Suprapubic skin (tissue), 4 donors: ENCODE results near the gene ZBTB46.

Experiments used
- CTCF ChIP-seq, 2 donors: fragments of 200-600 bp in 1 of 2; fragments of 450-650 bp in 1 of 2; sonication (generic) in 1 of 2; IDR thresholded peaks; one replicate each; pipeline ENCODE4 v1.5.1; 2016 to 2019; ENCODE audit warnings: antibody characterized with exemption in 2 of 2, mild to moderate bottlenecking in 1 of 2, moderate library complexity in 1 of 2
- EP300 ChIP-seq: sonication (generic); formaldehyde crosslinking; IDR thresholded peaks from one replicate; pipeline ENCODE4 v1.6.1; 2017; ENCODE audit warnings: antibody characterized with exemption
- POLR2A ChIP-seq, 2 donors: fragments of 450-650 bp; IDR thresholded peaks; one replicate each; pipeline ENCODE4 v1.6.1; 2017; ENCODE audit warnings: antibody characterized with exemption in 2 of 2, mild to moderate bottlenecking in 2 of 2, moderate library complexity in 2 of 2
- POLR2AphosphoS5 ChIP-seq, 3 donors: sonication (generic); formaldehyde crosslinking; IDR thresholded peaks; one replicate each; pipeline ENCODE4 v1.6.1; 2017; ENCODE audit warnings: antibody characterized with exemption in 3 of 3

- TF ChIP-seq CTCF (IDR thresholded peaks at IDR 0.05), result no peak
- TF ChIP-seq EP300, result no peak
- TF ChIP-seq POLR2AphosphoS5 (IDR thresholded peaks at IDR 0.05), result no peak
- no peak for TF ChIP-seq POLR2A (IDR thresholded peaks at IDR 0.05)
These were observed 15.2 kb upstream of the ZBTB46 start for GRCh38 chr20:63846128-63846771.
